WI38 (cell line): ENCODE measurements around the gene DHRS3.

ENCODE experiments used
- H3K4me3 ChIP-seq: 2 replicates; pipeline ENCODE4 v1.5.1; 2011; ENCODE audit warnings: low read depth, mild to moderate bottlenecking, control low read depth, low read length
- CTCF ChIP-seq: IDR thresholded peaks from 2 replicates; pipeline ENCODE4 v1.5.1; 2012; ENCODE audit warnings: low read depth, mild to moderate bottlenecking, control low read depth, low read length

The DHRS3 gene

GRCh38 chr1:12544357-12544756 lies 73.7 kb downstream of the DHRS3 start:
- no peak for TF ChIP-seq CTCF

GRCh38 chr1:12543740-12544154 lies 74.3 kb downstream of the DHRS3 start:
- H3K4me3 ChIP-seq, result no peak overlapping the region
- no peak for TF ChIP-seq CTCF

More at GRCh38 chr1:12544357-12544756, 73.7 kb downstream of the DHRS3 start:
- no peak overlapping the region for H3K4me3 ChIP-seq

GRCh38 chr1:12542616-12543592 lies 75.1 kb downstream of the DHRS3 start:
- no peak for TF ChIP-seq CTCF
- H3K4me3 ChIP-seq, result no peak overlapping the region

GRCh38 chr1:12542138-12542465 lies 75.9 kb downstream of the DHRS3 start:
- H3K4me3 ChIP-seq, result no peak overlapping the region
- no peak for TF ChIP-seq CTCF

GRCh38 chr1:12541274-12542137 lies 76.5 kb downstream of the DHRS3 start:
- no peak for TF ChIP-seq CTCF
- no peak overlapping the region for H3K4me3 ChIP-seq

GRCh38 chr1:12540580-12541273 lies 77.3 kb downstream of the DHRS3 start:
- H3K4me3 ChIP-seq, result no peak overlapping the region
- TF ChIP-seq CTCF, result no peak
